Sciatic nerve (tissue), 2 donors: ENCODE measurements around the gene RNF208. TPM values are rescaled to one million over a fixed set of nuclear protein-coding genes. Genes with fewer than 3 reads are reported as not detected.
A peak's percentile ranks its signal among the peaks of the same experiment; 100 is the strongest.

Source experiments
- ATAC-seq: fragments of 200-7000 bp; cut with Tn5 transposase; one replicate; pipeline ENCODE4 v1.9.1; 2020; ENCODE audit warnings: mild to moderate bottlenecking, moderate library complexity
- DNase-seq: peaks from one replicate; pipeline ENCODE4 v3.0.0-alpha.2; 2020; ENCODE audit warnings: low spot score
- intact Hi-C: fragments of 100-400 bp; cut with DNase I; formaldehyde crosslinking; loops from one replicate; pipeline ENCODE4 v1.14.2; 2022
- total RNA-seq: library from RNA; stranded (reverse); fragmentation: NEBNext Ultra II Directional; extraction: Animal tissue kit (Norgen Biotek cat#: 25700); gene quantifications from one replicate; pipeline ENCODE4 v1.2.1, GENCODE V29; 2021
- donor health status: DM: no; HTN: no; CAD: no.
- donor health status: DM: no; HTN: no; CAD: no.

The RNF208 gene
- total RNA-seq, 1 donor from 2014 or later = 10.6 TPM

DNA sequence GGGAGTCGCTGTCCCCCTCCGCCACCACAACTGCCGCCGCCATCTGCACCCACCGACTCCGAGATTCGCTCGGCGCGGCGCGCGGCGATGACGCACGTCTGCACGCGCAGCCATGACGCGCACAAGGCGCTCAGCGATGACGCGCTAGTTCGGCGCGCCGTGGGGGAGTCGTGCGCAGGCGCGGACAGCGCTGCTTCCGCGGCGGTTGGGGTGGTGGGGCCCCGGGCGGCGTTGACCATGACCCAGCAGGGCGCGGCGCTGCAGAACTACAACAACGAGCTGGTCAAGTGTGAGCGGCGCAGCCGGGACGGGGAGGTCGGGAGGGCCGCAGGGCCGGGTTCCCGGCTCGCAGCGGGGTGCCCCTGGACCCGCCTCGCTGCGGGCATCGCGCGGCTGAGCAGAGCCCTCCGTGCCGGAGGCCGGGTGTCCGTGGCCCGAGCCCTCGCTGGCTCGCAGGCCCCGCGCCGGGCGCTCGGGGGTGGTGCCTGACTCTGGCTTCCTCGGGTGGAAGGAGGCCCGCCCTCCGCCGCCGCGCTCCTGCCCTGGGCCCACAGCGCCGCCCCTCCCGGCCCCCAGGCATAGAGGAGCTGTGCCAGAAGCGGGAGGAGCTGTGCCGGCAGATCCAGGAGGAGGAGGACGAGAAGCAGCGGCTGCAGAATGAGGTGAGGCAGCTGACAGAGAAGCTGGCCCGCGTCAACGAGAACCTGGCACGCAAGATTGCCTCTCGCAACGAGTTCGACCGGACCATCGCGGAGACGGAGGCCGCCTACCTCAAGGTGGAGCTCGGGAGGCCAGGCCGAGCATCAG lies 33.3 kb downstream of the RNF208 start, which contains the start of the genes ANAPC2 and SSNA1:
ANAPC2 (minus strand) TSS at position 71 of the 807 bp plus-strand sequence; CDS start at position 43, 28 bp downstream.
SSNA1 (plus strand) TSS at position 187 of the 807 bp plus-strand sequence; CDS start at position 238, 51 bp downstream.
- intact Hi-C loops = loop anchor here (10.0 kb wide), 1 partner anchor 46 kb away; the partner anchor contains the start of gene SLC34A3
- peak; percentile 94 for ATAC-seq
- DNase-seq = peak; percentile 96

DNA sequence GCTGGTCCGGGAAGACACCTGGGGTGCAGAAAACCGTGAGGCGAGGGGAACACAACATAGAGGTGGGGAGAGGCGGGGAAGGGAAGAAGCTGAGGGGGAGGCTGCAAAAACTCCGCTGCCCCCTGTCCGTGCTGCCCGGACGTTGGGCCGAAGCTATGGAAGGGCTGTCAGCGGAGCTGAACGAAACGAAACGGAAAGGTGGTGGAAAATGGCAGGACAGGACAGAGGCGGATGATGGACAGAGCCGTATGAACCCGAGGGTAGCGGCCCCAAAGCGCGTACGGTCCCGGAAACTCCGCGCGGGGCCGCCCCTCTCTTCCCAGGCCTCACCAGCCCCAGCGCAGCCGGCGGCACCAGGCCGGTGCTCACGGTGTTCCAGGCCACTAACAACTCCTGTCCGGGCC lies 34.0 kb downstream of the RNF208 start:
- ATAC-seq (no peak), DNase-seq (no peak)
- intact Hi-C loops = loop anchor here (10.0 kb wide), 1 partner anchor 47 kb away; the partner anchor contains the start of gene SLC34A3

DNA sequence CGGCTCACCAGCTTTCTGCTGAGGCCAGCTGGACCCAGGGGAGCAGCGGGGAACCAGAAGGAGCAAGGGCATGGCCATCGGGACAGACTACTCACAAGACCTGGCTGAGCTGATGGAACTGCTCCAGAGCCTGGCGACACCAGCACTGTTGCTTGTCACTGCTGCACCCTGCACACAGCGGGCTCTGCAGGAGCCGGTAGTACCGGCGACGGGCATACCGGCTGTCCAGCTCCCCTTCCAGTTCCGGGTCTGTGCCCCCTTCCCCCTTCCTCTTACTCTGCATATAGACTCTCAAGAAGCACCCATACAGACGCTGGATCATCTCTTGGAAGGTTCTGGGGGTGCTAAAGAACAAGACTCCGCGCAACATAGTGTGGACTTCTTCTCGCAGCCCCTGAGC lies 34.7 kb downstream of the RNF208 start:
- DNase-seq (no peak), ATAC-seq (no peak)
- intact Hi-C loops = loop anchor here (10.0 kb wide), 1 partner anchor 47 kb away; the partner anchor contains the start of gene SLC34A3

DNA sequence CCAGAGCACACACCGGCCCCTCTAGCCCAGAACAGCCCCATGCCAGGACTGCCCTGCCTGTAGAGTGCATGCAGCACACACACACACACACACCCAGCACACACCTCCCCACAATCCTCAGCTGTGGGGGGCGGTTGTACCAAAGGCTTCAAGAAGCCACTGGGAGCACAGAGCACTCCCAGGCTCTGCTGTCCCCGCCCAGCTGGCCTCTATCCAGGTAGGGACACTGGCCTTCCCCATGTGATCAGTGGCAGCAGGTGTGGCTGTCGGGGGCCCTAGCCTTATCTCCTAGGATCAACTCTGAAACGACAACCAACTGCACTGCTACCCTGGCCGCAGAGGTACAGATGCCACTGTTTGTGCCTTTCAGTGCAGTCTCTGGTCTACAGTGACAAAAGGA lies 35.7 kb downstream of the RNF208 start:
- DNase-seq (no peak), ATAC-seq (no peak)
- intact Hi-C loops = loop anchor here (10.0 kb wide), 1 partner anchor 48 kb away; the partner anchor contains the start of gene SLC34A3

DNA sequence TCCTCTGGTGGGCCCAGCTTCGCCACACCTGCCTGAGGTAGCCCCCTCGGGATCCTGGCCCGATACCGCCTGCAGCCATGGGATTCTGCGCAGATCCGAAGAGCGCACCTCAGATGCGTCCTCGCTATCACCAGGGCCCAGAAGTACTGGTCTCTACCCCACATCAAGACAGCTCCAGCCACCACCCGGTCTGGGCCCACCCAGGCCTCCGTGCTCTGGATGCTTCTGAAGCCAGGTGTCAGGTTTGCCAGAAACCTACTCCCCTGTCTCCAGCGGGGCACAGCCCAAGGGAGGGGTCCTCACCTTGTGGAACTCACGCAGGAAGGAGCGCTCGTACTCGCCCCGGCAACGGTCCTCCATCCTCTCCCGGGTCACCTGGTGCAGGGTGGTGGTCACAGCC lies 36.1 kb downstream of the RNF208 start:
- DNase-seq = no peak
- intact Hi-C loops = loop anchor here (10.0 kb wide), 1 partner anchor 49 kb away; the partner anchor contains the start of gene SLC34A3
- no peak for ATAC-seq

DNA sequence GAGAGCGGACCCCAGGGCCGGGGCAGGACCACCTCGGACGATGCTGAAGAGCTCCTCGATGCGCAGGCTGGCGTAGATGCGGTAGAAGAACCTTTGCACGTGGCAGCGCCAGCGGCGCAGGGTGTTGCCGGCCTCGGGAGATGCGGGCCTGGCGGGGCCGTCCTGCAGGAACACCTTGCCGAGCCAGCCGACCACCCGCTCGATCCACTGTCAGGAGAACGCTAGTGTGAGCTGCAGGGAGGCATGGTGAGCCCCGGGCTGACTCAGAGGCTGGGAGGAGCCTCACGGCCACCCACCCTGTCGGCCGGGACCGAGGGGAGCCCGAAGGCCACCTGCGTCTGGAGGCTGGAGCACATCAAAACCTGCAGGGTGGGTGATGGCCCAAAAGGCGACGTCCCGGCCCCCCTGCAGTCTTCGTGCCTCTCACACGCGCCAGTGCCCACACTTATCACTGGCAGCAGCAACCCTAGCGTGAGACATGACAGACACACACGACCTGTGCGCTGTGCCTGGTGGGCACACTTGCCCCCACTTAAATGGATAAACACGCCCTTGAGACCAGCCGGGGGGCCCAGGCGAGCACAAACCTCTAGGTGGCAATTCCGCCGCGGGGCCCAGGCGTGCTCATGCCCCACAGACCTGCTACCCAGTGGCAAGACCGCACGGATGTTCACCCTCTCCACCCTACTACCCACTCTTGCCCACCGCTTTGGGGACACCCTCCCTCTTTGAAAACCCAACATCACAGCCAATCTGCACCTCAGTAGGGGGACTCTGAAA lies 37.0 kb downstream of the RNF208 start:
- intact Hi-C loops = loop anchor here (10.0 kb wide), 1 partner anchor 50 kb away; the partner anchor contains the start of gene SLC34A3
- ATAC-seq = no peak
- DNase-seq = no peak

DNA sequence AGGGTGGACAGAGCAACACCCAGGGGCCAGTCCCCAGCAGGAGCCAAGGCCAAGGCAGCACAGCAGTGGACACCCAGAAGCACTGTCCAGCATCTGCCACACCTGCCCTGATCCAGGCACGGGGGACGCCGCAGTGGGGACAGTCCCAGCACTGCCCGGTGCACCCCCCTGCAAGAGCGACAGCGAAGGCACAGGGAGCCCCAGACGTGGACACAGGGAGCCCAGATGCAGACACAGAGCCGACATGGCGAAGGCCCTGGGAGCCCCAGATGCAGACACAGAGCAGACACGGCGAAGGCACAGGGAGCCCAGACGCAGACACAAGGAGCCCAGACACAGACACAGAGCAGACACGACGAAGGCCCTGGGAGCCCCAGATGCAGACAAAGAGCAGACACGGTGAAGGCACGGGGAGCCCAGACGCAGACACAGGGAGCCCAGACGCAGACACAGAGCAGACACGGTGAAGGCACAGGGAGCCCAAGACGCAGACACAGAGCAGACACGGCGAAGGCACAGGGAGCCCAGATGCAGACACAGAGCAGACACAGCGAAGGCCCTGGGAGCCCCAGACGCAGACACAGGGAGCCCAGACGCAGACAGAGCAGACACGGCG lies 38.0 kb downstream of the RNF208 start:
- intact Hi-C loops = loop anchor here (10.0 kb wide), 1 partner anchor 51 kb away; the partner anchor contains the start of gene SLC34A3
- no peak for ATAC-seq
- no peak for DNase-seq

DNA sequence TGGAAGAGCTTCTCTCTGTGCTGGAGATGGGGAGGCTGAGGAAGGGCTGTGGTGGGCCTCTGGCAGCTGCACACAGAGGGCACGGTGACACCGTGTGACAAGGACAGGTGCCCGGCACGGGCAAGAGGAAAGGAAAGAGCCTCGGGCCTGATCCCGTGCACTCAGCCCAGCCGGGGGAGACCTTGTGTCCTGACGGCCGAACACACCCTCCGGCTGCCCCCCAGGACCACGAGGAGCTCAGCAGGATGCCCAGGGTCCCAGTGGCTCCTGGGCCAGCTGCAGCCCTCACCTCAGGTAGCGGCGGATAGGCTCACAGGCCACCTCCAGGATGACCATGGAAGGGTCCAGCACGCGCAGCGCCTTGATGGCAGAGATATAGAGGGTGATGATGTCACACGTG lies 39.2 kb downstream of the RNF208 start:
- no peak for DNase-seq
- intact Hi-C loops = loop anchor here (10.0 kb wide), 1 partner anchor 52 kb away; the partner anchor contains the start of gene SLC34A3
- no peak for ATAC-seq

DNA sequence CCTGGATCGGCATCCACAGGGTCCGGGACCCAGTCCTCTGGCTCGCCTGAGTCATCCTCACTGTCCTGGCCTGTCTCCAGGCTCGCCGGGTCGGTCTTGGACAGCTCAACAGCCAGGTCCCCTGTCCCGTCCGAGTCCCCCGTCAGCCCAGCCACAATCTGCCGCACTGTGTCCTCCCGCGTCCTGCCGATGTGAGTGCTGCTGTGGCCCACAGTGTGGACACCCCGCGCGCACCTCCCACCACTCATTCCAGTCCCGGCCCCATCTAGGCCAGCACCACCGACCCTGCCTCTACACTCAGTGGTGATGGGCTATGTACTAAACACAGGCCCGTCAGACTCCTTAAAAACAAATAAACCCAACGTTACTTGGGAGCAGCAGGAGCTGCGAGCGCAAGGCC lies 40.4 kb downstream of the RNF208 start:
- intact Hi-C loops = loop anchor here (10.0 kb wide), 1 partner anchor 53 kb away; the partner anchor contains the start of gene SLC34A3
- no peak for ATAC-seq
- DNase-seq = no peak

DNA sequence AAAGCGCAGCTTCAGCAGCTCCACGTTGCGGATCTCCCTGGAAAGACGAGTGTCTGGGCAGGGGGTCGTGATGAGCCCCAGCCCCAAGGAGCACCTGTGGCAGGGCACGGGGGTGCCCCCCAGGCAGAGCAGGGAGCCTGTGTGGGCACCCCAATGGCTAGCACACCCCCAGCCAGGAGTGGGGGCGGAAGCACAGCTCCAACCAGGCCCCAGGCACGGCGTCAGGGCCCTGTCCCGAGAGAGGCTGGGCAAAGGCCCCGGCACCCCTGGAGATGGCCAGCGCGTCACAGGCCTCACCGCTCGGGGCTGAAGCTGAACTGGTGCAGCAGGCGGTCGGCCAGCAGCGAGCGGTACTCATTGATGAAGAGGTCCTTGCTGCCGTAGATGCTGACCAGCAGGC lies 41.5 kb downstream of the RNF208 start:
- ATAC-seq = no peak
- intact Hi-C loops = loop anchor here (10.0 kb wide), 1 partner anchor 54 kb away; the partner anchor contains the start of gene SLC34A3
- DNase-seq = no peak

DNA sequence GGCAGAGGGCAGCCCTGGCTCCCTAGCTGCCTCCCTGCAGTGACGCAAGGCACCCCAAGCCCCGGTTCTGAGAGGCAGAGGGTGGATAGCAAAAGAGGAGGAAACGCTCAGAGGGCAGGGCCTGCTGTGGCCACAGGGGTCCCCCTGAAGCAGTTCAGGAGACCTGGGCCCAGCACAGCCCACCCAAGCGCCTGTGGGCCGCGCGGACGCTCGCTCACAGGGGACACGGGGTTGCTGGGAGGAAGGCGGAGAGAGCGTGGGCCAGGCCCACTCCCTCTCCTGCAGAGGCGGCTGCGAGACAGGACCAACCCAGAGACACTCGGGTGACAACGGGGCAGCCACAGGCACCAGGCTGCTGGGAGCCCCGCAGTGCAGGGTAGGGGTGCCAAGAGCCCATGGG lies 42.3 kb downstream of the RNF208 start:
- ATAC-seq (no peak), DNase-seq (no peak)
- intact Hi-C loops = loop anchor here (10.0 kb wide), 1 partner anchor 55 kb away; the partner anchor contains the start of gene SLC34A3

DNA sequence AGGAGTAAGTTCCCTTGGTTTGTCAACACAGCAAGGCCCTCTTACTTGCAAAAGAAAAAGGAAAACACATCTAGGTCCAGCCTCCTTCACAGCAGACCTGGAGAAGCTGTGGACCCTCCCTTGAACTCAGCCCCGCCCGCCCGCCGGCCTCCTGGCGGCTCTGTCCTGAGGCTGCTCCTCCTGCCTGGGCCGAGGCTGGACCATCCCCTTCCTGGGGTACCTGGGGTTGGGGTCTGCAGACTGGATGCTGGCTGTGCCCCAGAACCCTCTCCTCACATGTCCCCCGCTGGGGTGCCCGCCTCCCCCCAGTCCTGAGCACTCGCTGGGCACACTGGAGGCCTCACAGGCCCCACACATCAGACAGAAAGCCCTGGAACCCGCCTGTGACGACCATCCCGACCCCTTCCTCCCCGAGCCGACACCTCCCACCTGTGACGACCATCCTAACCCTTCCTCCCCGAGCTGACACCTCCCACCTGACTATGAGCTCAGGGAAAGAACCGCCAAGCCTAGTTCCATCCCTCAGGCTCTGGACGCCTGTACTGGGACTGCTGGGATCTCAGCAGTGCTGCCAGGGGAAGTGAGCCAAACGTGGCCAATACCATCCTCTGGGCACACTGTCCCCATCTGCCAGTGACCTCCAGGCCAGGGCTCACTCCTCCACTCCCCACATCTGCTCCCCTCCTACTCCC lies 43.0 kb downstream of the RNF208 start:
- ATAC-seq = no peak
- intact Hi-C loops = no loop called here
- DNase-seq = no peak

DNA sequence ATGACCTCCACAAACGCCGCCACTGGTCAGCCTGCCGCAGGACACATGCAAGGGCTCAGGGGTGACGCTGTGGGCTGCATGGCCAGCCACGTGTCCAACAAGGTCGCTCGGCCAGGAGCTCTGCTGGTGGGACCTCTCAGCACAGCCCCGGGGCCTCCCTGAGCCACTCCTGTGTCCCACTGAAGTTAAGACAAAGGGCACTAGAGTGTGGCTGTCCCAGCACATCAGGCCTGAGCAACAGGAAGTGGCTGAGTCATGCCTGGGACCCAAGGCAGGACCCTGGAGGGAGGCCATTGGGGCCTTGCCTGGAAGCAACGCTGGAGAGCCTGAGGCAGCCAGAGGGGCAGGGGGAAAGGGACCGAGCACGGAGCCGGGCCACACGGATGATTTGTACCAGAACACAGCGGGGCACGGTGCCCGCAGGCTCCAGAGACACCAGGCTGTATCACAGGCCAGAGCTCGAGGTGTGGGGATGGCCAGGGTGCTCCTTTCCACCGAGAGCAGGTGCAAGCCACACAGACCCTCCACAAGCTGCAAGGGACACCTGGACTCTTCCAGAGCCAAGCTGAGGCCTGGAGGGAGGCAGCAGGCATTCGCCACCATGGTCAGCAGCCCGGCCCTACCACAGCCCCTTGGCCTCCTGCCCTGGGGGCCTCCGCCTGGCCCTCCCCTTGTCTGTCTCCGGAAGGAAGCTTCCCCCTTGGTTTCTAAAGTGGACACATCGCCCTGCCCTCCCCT lies 43.7 kb downstream of the RNF208 start:
- ATAC-seq = no peak
- DNase-seq = no peak

DNA sequence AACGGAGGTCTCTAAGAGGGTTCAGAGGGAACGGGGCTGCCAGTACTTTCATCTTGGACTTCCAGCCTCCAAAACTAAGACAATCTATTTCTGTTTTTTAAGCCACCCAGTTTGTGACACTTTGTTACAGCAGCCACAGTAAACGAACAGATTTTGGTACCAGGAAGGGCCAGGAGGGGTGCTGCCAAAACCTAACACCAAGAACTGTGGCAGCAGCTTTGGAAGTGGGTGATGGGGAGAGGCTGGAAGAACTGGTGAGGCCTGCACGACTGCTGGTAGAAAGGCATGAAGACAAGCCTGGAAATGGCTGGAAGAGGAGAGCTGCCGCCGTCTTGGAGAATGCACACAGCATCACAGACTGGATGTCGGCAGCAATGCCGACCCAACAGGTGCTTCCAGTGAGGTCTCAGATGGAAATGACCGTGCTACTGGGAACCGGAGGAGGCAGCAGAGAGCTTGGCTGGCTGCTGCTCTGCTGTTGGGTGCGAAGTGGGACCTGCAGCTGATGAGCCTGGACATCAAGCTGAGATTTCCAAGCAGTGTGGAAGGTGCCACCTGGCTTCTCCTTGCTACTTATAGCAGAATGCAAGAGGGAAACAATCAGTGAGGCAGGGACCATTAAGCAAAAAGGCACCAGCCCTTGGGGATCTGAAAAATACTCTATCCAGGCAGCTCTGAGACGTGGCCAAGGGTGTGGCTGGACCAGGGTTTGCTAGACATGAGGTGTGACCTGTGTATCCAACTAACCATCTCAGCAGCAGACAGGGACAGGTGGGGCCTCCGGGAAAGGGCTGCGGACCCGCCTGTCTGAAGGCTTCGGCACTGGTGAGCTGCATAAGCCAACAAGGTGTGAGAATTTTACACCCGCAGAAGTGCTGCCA lies 45.5 kb downstream of the RNF208 start:
- ATAC-seq (no peak), DNase-seq (no peak)
- intact Hi-C loops = no loop called here

More for the DNA sequence above, 43.7 kb downstream of the RNF208 start:
- intact Hi-C loops = no loop called here

DNA sequence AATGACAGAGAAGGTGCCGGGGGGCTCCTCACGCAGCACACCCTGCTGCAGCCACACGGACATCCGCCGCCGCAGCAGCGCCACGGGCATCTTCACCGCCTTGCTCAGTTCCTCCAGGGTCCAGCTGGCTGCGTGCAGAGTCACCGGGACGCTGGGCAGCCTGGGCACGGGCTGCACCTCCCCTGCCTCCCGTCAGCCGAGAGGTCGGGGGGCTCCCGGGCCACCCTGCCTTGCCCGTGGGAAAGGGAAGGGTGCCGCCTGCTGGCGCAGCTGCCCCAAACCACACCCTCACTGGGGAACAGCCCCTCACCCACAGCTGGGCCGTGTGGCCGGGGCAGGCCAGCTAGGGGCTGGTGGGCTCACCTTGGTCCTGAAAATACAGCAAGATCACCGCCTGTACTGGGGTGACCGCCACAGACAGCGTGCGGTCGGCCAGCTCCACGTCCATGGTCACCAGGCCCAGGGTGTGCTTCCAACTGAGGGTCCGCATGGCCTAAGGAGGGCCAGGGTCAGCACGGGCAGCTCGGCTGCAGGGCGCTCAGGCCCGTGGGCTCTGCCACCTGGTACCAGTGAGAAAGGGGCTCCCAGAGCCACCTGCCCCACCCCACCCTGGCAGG lies 46.6 kb downstream of the RNF208 start:
- ATAC-seq (no peak), DNase-seq (no peak)
- intact Hi-C loops = no loop called here

DNA sequence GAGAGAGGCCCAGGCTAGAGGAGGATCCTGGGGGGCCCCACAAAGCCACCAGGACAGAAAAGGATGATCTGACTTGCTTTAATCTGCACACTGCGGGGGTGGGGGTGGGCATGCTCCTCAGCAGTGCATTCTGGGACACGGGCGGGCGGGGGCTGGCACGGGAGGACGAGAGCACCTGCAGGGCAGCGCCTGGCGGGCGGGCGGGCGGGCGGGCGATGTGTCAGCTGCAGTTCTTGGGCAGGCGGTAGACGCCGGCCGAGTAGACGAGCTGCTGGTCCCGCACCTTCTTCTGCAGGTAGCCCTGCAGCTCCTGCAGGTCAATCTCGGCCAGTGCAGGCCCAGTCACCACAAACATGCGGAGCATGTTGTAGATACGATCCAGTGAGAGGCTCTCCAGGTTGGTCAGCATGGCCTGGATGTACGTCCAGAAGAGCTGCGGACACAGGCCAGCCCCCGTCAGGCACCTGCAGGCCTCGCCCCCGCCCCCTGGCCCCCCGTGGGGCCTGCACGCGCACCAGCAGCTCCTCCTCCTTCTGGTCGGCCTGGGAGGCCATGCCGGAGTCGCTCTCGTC lies 47.2 kb downstream of the RNF208 start:
- DNase-seq = no peak
- intact Hi-C loops = no loop called here
- ATAC-seq = no peak
